ENCODE data around the gene AGPAT3.

The AGPAT3 gene

GRCh38 chr21:43899307-43900077, 34.5 kb downstream of the AGPAT3 start:
- H3K27ac ChIP-seq = peak overlapping the region; percentile 26; the same call in 1 of the 2 replicates
- TF ChIP-seq, protein P1, sequence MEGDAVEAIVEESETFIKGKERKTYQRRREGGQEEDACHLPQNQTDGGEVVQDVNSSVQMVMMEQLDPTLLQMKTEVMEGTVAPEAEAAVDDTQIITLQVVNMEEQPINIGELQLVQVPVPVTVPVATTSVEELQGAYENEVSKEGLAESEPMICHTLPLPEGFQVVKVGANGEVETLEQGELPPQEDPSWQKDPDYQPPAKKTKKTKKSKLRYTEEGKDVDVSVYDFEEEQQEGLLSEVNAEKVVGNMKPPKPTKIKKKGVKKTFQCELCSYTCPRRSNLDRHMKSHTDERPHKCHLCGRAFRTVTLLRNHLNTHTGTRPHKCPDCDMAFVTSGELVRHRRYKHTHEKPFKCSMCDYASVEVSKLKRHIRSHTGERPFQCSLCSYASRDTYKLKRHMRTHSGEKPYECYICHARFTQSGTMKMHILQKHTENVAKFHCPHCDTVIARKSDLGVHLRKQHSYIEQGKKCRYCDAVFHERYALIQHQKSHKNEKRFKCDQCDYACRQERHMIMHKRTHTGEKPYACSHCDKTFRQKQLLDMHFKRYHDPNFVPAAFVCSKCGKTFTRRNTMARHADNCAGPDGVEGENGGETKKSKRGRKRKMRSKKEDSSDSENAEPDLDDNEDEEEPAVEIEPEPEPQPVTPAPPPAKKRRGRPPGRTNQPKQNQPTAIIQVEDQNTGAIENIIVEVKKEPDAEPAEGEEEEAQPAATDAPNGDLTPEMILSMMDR (conservative IDR thresholded peaks at IDR 0.05) = no peak

DNA sequence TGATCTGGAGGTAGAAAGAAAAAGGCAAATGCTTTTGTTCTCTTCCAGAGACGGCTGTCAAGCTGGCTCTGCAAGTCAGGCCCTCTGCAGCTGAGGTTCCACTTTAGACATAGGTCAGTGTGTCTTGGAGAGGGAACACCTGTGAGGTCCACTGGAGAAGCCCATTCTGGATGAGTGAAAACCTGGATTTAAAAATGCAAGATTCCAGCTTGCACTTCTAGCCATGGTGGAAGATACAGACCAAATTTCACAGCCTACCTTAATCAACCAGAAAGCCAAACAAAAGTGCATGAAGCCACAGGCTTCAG, 35.0 kb downstream of the AGPAT3 start:
- TF ChIP-seq, protein P1 (conservative IDR thresholded peaks at IDR 0.05) = no peak
- H3K27ac ChIP-seq = peak overlapping the region; percentile 26; the same call in 1 of the 2 replicates

GRCh38 chr21:43900690-43901089, 35.7 kb downstream of the AGPAT3 start:
- H3K27ac ChIP-seq = peak overlapping the region; percentile 26
- TF ChIP-seq, protein P1 (conservative IDR thresholded peaks at IDR 0.05) = no peak

DNA sequence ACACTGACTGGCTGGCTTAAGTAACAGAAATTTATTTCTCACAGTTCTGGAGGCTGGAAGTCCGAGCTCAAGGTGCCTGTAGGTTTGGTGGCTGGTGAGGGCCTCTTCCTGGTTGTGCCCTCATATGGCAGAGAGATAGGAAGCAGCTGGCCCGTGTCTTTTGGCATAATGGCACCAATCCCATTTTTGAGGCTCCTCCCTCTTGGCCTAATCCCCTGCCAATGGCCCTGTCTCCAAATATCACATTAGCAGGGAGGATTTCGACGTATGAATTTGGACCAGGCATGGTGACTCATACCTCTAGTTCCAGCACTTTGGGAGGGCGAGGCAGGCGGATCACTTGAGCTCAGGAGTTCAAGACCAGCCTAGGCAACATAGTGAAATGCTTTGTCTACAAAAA, 37.4 kb downstream of the AGPAT3 start:
- peak overlapping the region; percentile 81 for H3K27ac ChIP-seq

DNA sequence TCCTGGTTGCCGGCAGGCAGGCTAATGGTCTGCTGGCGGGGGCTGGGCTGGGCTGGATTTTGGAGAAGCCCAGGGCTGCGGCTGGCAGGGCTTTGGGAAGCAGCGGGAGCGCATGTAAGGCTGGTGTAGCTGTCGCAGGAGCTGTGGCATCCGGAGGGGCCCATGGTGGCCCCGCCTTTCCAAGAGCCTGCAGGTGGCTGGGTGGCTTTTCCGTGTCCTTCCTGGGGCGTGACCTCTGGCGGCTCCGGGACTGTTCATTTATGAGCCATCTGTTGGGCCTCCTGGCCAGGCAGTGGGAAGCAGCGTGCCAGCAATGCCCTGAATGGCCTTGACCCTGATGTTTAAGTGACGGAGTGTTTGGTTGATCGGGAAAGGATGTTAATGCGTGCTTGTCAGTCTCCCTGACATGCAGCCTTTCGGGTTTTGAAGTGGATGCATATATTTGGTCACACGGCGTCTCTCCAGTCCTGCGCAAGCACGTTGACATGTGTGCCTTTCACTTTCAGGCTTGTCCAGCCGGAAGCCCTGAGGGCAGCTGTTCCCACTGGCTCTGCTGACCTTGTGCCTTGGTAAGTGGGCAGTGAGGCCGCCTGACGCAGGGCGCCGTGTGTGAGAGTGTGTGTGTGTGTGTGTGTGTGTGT, 38.5 kb downstream of the AGPAT3 start:
- TF ChIP-seq, protein P1 (conservative IDR thresholded peaks at IDR 0.05) = no peak
- peak overlapping the region; percentile 81 for H3K27ac ChIP-seq

More for the DNA sequence above, 37.4 kb downstream of the AGPAT3 start:
- TF ChIP-seq, protein P1 (conservative IDR thresholded peaks at IDR 0.05) = no peak

DNA sequence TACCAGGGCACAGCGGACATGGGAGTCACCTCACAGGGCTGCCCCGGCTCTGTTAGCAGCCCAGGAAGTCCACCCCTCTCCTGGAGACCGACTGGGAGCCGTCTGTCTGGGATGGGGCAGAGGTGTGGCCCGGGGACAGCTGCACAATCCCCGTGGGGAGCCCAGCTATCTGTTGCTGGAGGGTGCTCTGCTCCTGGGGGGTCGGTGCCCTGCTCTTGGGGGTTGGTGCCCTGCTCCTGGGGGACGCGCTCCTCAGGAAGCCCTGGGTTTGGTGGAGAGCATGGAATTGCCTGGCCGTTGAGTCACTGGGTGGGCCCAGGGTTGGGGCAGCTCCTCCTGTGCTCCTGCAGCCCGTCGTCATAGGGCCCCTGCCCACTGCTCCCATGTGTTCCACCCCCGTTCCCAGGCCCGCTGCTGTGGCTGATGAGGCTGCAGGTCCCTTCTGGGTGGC, 39.3 kb downstream of the AGPAT3 start:
- TF ChIP-seq, protein P1 (conservative IDR thresholded peaks at IDR 0.05) = no peak

DNA sequence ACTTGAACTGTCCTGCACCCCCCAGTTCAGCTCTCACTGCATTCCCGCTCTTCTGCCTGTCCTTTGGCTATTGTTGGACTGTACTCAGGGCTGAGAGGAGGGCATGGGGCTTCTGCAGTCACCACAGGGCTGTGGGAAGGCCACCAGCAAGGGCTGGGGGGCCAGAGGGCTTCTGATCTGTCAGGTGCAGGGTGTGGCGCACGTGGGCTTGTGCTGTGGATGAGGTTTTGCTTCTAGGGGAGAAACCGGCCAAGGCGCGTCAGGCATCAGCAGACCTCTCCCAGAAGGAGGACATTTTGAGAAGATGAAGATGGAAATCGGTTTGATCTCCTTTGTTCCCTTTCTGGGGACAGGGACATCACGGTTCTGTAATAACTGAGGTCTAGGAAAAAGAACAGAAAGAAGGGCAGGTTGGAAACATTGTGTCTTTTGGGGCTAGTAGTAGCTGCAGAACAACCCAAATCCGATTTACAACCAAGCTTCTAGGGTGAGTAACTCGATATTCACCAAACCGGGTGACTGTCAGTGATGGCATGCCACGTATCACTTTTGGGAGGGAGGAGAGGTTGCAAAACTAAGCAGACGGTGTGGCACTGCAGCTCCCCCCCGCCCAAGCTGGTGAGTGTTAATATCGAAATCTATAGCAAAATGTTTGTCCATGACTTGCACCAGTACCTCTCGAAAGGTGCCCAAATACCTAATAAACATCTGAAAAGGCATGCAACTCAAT, 40.9 kb downstream of the AGPAT3 start:
- H3K27ac ChIP-seq = peak overlapping the region; percentile 81
- TF ChIP-seq, protein P1 (conservative IDR thresholded peaks at IDR 0.05) = no peak

More for the DNA sequence above, 39.3 kb downstream of the AGPAT3 start:
- peak overlapping the region; percentile 81 for H3K27ac ChIP-seq
